Dedifferentiated amniotic fluid mesenchymal stem cell (primary cell): ENCODE data around the gene CDKN2B.
"Not testable (repeated sequence)": the region's sequence is repeated elsewhere in the genome, so short reads cannot be mapped to it uniquely, and the experiment has no call there.

ENCODE experiments used
- DNase-seq: peaks from one replicate; pipeline ENCODE4 v3.0.0-alpha.2; 2016; ENCODE audit errors: extremely low spot score

CDKN2B gene, protein sequence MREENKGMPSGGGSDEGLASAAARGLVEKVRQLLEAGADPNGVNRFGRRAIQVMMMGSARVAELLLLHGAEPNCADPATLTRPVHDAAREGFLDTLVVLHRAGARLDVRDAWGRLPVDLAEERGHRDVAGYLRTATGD

DNA sequence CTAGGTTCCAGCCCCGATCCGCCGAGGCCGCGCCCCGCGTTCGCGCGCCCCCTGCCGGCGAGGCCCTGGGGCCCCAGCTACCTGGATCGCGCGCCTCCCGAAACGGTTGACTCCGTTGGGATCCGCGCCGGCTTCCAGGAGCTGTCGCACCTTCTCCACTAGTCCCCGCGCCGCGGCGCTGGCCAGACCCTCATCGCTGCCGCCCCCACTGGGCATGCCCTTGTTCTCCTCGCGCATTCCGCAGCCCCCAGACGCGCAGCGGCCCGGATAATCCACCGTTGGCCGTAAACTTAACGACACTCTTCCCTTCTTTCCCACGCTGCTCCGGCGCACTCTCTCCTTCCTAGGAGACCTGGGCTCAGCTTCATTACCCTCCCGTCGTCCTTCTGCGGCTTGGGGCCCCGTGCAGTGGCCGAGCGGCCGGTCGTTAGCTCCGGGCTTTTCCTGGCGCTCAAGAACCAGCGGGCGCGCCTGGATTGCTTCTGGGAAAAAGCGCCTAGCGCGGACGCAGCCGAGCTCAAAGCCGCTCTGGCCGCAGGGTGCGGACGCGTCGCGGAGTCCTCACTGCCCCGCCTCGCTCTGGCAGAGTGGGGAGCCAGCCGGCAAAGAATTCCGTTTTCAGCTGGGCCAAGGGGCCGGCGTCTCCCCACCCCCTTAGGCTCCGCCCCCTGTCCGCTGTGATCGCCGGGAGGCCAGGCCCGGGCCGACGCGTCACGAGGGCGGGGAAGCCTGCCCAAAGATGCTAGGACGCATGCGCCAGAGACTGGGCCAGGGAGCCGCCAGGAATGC is at the start of gene CDKN2B:
CDKN2B (minus strand) TSS at position 589 of the 789 bp plus-strand sequence; CDS start at position 237, 352 bp downstream.
- peak; percentile 97 for DNase-seq

DNA sequence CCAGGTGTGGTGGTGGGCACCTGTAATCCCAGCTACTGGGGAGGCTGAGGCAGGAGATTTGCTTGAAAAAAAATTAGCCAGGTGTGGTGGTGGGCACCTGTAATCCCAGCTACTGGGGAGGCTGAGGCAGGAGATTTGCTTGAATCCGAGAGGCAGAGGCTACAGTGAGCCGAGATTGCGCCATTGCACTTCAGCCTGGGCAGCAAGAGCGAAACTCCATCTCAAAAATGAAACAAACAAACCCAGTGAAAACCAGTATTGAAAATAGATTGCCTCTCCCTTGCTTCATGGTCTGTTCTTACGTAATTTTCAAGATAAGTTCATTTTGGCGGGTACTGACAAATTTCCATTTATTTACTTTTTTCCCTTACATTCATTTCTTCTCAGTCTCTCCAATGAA is 48.9 kb upstream of the CDKN2B start:
- DNase-seq, result not testable (repeated sequence)

DNA sequence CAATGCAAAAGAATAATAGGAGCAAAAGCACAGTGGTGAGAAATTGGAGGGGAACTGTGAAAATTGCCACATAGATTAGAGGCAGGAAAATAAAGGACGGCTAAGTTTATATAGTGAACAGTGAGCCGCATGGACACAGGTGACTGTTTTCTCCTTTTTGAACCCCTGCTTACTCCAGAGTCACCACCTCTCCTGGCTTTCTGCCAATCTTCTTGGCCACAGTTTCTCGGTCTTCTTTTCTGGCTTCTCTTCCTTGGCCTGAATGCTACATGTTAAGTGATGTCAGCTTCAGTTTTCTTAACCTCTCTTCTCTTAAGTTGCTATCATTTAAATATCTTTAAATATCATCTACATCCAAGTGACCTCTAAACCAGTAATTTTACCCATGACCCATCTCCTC is 47.3 kb upstream of the CDKN2B start:
- DNase-seq, result no peak

DNA sequence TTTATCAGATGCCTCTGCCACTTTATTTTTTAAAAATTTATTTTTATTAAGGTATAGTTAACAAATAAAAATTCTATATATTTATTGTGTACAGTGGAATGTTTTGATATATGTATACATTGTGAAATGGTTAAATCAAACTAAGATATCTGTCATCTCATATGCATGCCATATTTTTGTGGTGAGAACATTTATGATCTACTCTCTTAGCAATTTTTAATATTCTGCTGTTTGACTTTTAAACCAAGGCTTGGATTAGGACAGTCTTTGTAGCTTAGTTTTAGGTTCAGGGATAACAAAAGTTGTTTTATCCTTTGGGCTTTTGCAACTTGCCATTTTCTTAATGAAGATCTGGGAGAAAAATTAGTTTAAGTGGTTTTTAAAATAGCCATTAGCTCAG is 46.0 kb upstream of the CDKN2B start:
- no peak for DNase-seq

GRCh38 chr9:22054529-22054928 is 45.4 kb upstream of the CDKN2B start:
- DNase-seq, result no peak

DNA sequence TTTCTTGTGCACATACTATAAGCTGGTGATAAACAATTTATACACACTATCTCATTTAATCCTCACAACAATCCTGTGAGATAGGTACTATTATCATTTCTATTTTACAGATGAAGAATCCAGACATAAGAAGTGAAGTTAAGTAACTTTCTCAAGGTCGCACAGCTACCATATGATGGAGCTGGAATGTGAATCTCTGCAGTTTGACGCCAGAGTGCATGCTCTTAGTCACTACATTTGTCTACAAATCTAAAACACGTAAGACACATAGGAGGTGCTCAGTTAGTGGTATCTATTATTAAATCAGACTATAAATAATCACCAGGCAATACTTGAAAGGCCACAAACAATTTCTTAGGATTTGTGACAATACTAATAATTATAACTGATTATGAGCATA is 45.0 kb upstream of the CDKN2B start:
- no peak for DNase-seq

DNA sequence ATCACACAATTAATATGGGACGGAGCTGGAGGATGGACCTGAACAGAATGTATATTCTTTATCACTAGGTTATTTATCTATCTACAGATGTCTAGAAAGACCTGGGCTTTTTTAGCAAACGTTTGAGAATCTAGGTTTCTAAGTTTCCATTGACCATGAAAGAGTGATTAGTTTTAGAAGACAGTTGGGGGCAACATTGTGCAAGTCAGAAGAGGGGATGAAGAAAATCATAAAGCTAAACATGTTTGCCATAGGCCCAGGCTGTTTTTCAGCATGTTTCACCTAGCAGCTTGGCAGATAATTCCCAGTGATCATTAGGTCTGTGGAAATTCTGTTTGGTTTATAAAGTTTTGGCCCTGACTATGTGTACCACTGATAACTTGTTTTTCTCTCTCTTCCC is 44.1 kb upstream of the CDKN2B start:
- DNase-seq, result no peak

GRCh38 chr9:22052376-22052945 is 43.4 kb upstream of the CDKN2B start:
- DNase-seq, result peak; percentile 84

GRCh38 chr9:22050924-22051323 is 41.8 kb upstream of the CDKN2B start:
- DNase-seq, result no peak

GRCh38 chr9:22049411-22049810 is 40.3 kb upstream of the CDKN2B start:
- DNase-seq, result no peak

- DNase-seq, result no peak
Observed at GRCh38 chr9:22047596-22047995, 38.5 kb upstream of the CDKN2B start.

DNA sequence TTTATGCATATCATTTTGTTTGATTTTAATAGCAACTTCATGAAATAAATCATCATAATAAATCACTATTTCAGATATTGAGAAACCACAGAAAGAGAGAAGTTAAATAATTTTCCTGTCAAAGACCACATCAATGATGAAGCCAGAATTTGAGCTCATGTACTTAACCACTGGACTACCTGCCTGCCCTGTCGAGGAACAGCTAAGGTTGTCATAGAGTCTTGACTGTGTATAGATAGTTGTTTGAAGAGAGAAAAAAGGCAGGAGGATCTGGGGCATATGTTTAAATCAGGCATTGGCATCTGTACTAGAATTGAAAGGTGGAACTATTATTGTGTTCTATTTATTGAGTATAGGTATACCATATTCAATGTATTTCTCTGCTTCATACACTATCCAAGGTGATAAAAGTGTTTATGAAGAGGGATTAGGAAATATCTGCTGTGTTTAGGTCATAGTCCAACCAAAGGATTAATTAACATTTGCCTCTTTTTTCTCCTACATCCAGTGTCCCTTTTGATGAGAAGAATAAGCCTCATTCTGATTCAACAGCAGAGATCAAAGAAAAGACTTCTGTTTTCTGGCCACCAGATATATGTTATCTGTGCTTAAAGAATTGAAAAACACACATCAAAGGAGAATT is 37.3 kb upstream of the CDKN2B start:
- no peak for DNase-seq

DNA sequence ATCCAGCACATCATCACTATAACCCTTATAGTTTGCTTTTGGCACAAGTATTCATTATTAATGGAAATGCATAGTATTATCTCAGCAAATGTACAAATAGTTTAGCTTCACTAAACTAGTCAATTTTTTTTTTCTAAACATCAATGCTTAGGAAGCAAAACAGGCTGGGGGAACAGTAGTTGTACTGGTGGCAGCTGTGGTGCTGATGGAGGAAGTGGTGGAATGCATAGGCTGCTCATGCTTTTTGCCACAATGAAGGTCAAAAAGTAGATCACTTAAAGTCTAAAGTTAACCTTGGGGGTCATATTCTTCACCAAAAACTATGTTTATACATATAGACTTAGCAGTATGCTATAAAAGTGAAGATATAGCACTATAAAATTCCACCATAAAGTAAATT is 36.3 kb upstream of the CDKN2B start:
- no peak for DNase-seq

DNA sequence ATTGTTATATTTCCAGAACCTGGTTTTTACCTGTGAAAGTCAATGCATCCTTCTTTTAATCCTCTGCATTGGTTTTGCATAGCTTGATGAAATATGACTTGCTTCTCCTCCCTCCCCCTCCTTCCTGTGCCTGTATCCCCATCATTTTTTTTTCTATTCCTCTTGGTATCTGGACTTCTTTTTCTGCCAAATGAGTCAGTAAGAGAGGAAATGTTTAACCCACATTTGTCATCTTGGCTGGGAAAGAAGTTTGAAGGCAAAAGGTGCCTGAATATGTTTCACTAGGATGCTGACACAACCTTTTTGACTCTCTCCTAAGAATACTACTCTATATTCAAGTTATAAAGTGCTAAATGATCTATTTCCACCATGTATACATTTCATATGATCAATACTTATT is 35.5 kb upstream of the CDKN2B start:
- peak; percentile 60 for DNase-seq

DNA sequence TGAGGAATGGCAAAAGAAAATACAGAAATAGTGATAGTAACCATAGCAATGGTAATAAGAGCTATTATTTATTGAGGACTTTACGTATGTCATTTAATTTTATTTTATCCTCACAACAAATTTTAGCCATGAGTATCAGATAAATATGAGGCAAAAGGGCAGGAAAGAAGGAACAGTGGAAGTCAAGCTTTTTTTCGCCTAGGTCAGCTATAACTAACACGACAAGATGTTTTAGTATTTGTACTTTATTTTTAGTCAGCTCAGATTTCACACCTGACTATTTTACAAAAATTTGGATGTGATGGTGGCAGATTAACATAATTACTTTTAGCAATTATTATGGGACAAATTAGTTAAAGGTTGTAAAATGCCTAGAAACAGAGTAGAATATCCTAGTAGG is 34.8 kb upstream of the CDKN2B start:
- DNase-seq, result no peak

- peak; percentile 65 for DNase-seq
Observed at GRCh38 chr9:22041775-22042174, 32.7 kb upstream of the CDKN2B start.

DNA sequence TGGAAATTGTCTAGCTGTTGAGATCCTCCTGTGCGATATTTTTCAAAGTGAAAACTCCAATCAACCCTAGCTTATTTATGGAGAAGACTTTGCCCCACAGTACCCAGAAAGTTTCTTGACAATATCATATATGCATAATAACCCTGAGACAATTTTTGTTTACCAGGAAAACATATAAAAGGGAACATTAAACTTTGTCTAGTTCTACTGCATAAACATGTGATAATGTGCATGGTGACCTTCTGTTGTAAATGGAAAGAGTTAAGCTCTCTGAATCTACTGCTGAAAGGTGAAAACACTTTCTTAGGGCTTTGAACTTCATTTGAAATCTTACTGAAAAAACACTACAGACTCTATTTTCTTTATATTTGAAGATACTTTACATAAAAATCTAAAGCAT is 32.2 kb upstream of the CDKN2B start:
- no peak for DNase-seq

- DNase-seq, result peak; percentile 81
Observed at GRCh38 chr9:22040760-22041159, 31.7 kb upstream of the CDKN2B start.

GRCh38 chr9:22039258-22039657 is 30.2 kb upstream of the CDKN2B start:
- no peak for DNase-seq

- DNase-seq, result peak; percentile 43
Observed at GRCh38 chr9:22037954-22038690, 29.0 kb upstream of the CDKN2B start.

GRCh38 chr9:22036866-22037626 is 27.9 kb upstream of the CDKN2B start:
- no peak for DNase-seq
